ENCODE data around the gene NFATC4. TPM values are rescaled to one million over a fixed set of nuclear protein-coding genes. Genes with fewer than 3 reads are reported as not detected.

Gene NFATC4
- total and polyA plus RNA-seq, 10 of the 15 experiments (the other 5 are each of a cell fraction or from before 2014, with no cell fraction given) = 0.97 to 14.3 (median 4.9) TPM

GRCh38 chr14:24426912-24427536, 59.0 kb downstream of the NFATC4 start:
- in situ Hi-C loops (cut with MboI) = no loop called here
- intact Hi-C loops (cut with micrococcal nuclease; ENCODE audit: unreplicated experiment) = no loop called here
- Histone ChIP-seq H3K4me3 (no peak overlapping the region), H3K36me3 (ENCODE audit: control insufficient read depth in 2 of 2, insufficient read depth in 2 of 2, low read length in 1 of 2) (no peaks in the 10 kb centered on the region; a peak in 1 of 4 replicates), H3K27ac (ENCODE audit: control insufficient read depth, insufficient read depth) (no peak overlapping the region), H3K4me1 (ENCODE audit: control insufficient read depth, insufficient read depth, low read length) (peaks cover 8% of the 10 kb centered on the region), H2AFZ (ENCODE audit: control insufficient read depth, low read depth, low read length) (no peak overlapping the region), H4K20me1 (ENCODE audit: control insufficient read depth, insufficient read depth) (no peaks in the 10 kb centered on the region), H3K4me2 (ENCODE audit: control insufficient read depth, insufficient read depth) (no peak overlapping the region), H3K9ac (ENCODE audit: control insufficient read depth, insufficient read depth, low read length) (no peak overlapping the region), H3K9me3 (replicated peaks; ENCODE audit: control insufficient read depth, insufficient read depth, low read length) (no peaks in the 10 kb centered on the region), H3K79me2 (ENCODE audit: control insufficient read depth, insufficient read depth, low read length) (peaks cover 25% of the 10 kb centered on the region), H3K27me3 (replicated peaks in 1 of 2; ENCODE audit: control insufficient read depth in 2 of 2, insufficient read depth in 2 of 2, low read length in 1 of 2) (no peaks in the 10 kb centered on the region)
- ChIA-PET SMC1A (ENCODE audit: uncharacterized antibody, unreplicated experiment) (no interaction called here), CTCF (interaction anchor here (0.8 to 10.8 kb wide), 3 partner anchors 59 to 92 kb away, joined by 3 to 452 read pairs (median 27); partner anchors contain the start of genes ADCY4, NFATC4 and RIPK3), POLR2A (interaction anchor here (1.0 kb wide), 1 partner anchor 87 kb away, joined by 3 read pairs; the partner anchor contains the start of gene RIPK3), RAD21 (ENCODE audit: unreplicated experiment) (no interaction called here)
- BruUV-seq (replicated peaks) = no TSS peak
- no peak for DNase-seq (ENCODE audit: low read depth, low spot score)
- ATAC-seq = no peak
- TF ChIP-seq RB1 (IDR thresholded peaks at IDR 0.05; ENCODE audit: borderline replicate concordance) = no peak
- TF ChIP-seq SUPT20H (IDR thresholded peaks at IDR 0.05; ENCODE audit: borderline replicate concordance, control insufficient read depth, low read depth, low read length) = no peak
- no peak for TF ChIP-seq BCL11A (IDR thresholded peaks at IDR 0.05; ENCODE audit: low read depth, low read length)
- TF ChIP-seq ESRRA (IDR thresholded peaks at IDR 0.05; ENCODE audit: low read length) = no peak
- no peak for TF ChIP-seq SUZ12 (IDR thresholded peaks at IDR 0.05; ENCODE audit: unreplicated experiment)
- TF ChIP-seq ETV6 (conservative IDR thresholded peaks at IDR 0.05 in 1 of 2, IDR thresholded peaks at IDR 0.05 in 1 of 2; ENCODE audit: borderline replicate concordance in 1 of 2, low read depth in 1 of 2) = no peak
- TF ChIP-seq TAF1 (IDR thresholded peaks at IDR 0.05; ENCODE audit: borderline replicate concordance, low read depth, low read length) = no peak
- no peak for TF ChIP-seq CHD1 (IDR thresholded peaks at IDR 0.05; ENCODE audit: low read depth, low read length)
- no peak for TF ChIP-seq E4F1 (IDR thresholded peaks at IDR 0.05; ENCODE audit: borderline replicate concordance, partially characterized antibody)
- no peak for FAIRE-seq
- WGBS (ENCODE audit: insufficient coverage, insufficient replicate concordance, low lambda C conversion rate, missing lambda C conversion rate) = 66% methylated on average over 8 of the region's 8 CpGs
